Measurements from ENCODE around the gene TFF1. TPM values are rescaled to one million over a fixed set of nuclear protein-coding genes. Genes with fewer than 3 reads are reported as not detected.
"Not testable (repeated sequence)": the region's sequence is repeated elsewhere in the genome, so short reads cannot be mapped to it uniquely, and the experiment has no call there.

TFF1 gene
- total RNA-seq, 2 experiments from 2014 or later, result 1.1 TPM; not detected in 1

DNA sequence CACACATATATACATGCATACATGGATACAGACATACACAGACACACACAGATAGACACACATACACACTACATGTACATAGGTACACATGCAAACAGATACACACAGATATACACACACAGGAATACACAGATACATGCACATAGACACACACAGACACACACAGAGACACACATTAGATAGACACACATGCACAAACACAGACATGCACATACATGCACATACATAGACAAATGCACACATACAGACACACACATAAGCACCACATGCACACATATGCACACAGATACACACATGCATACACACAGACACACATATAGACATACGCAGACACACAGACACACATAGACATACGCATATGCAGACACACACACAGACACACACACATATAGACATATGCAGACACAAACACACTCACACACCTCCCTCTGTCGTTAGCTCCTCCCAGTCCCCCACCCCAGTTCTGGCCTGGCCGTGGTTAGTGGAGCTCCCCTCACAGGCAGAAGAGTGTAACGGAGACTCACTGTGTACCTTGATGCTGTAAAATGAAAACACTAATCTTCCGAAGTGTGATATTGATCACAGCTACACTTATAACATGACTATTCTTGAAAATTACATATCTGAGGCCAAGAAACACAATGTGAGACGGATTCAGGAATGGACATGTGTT is 45.0 kb upstream of the TFF1 start:
- H3K4me1 Mint-ChIP-seq (ENCODE audit: low read depth), result peaks cover 42% of the 10 kb centered on the region
- H3K9me3 Mint-ChIP-seq, result no peaks in the 10 kb centered on the region
- H3K27ac Mint-ChIP-seq, result no peak overlapping the region
- intact Hi-C loops (cut with micrococcal nuclease), result no loop called here
- H3K4me3 Mint-ChIP-seq, result no peak overlapping the region
- POLR2A ChIA-PET, result interaction anchor here (1.2 to 8.2 kb wide), 4 partner anchors 7 to 17 kb away, joined by 3 to 91 read pairs (median 18); partner anchors contain the start of gene UBASH3A
- DNase-seq (peak; percentile 72), ATAC-seq (peak; percentile 23)
- CTCF ChIA-PET, result interaction anchor here (0.6 to 2.6 kb wide), 6 partner anchors 11 to 227 kb away, joined by 3 to 9 read pairs (median 4); no protein-coding TSS in a partner anchor
- peaks cover 30% of the 10 kb centered on the region for H3K36me3 Mint-ChIP-seq (ENCODE audit: low read depth)
- TF ChIP-seq, protein P1, sequence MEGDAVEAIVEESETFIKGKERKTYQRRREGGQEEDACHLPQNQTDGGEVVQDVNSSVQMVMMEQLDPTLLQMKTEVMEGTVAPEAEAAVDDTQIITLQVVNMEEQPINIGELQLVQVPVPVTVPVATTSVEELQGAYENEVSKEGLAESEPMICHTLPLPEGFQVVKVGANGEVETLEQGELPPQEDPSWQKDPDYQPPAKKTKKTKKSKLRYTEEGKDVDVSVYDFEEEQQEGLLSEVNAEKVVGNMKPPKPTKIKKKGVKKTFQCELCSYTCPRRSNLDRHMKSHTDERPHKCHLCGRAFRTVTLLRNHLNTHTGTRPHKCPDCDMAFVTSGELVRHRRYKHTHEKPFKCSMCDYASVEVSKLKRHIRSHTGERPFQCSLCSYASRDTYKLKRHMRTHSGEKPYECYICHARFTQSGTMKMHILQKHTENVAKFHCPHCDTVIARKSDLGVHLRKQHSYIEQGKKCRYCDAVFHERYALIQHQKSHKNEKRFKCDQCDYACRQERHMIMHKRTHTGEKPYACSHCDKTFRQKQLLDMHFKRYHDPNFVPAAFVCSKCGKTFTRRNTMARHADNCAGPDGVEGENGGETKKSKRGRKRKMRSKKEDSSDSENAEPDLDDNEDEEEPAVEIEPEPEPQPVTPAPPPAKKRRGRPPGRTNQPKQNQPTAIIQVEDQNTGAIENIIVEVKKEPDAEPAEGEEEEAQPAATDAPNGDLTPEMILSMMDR (IDR thresholded peaks at IDR 0.05), result peak; percentile 19
- no peaks in the 10 kb centered on the region for H3K27me3 Mint-ChIP-seq

DNA sequence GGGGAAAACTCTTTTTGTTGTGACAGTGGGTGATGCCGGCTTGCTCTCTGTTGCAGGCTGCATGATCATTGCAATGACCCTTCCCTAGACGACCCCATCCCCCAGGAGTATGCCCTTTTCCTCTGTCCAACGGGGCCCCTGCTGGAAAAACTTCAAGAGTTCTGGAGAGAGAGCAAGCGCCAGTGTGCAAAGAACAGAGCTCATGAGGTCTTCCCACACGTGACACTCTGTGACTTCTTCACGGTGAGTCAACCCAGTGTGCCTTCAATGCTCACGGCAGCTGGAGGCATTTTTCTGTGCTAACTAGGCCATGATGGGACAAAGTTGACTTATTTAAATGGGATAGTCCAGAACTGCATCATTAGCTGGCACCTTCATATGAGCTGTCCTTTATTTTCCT is 43.0 kb upstream of the TFF1 start:
- DNase-seq (no peak), ATAC-seq (no peak)
- intact Hi-C loops (cut with micrococcal nuclease), result no loop called here
- Mint-ChIP-seq H3K27ac (no peak overlapping the region), H3K27me3 (no peaks in the 10 kb centered on the region), H3K9me3 (no peaks in the 10 kb centered on the region), H3K4me3 (peak overlapping the region; percentile 44), H3K4me1 (ENCODE audit: low read depth) (peaks cover 30% of the 10 kb centered on the region), H3K36me3 (ENCODE audit: low read depth) (peaks cover 43% of the 10 kb centered on the region)
- CTCF ChIA-PET, result interaction anchor here (0.9 to 1.9 kb wide), 4 partner anchors 12 to 17 kb away, joined by 3 to 7 read pairs (median 4); no protein-coding TSS in a partner anchor
- POLR2A ChIA-PET, result interaction anchor here (0.8 to 9.3 kb wide), 3 partner anchors 15 to 52 kb away, joined by 3 to 133 read pairs (median 3); no protein-coding TSS in a partner anchor
- TF ChIP-seq, protein P1 (IDR thresholded peaks at IDR 0.05), result no peak

DNA sequence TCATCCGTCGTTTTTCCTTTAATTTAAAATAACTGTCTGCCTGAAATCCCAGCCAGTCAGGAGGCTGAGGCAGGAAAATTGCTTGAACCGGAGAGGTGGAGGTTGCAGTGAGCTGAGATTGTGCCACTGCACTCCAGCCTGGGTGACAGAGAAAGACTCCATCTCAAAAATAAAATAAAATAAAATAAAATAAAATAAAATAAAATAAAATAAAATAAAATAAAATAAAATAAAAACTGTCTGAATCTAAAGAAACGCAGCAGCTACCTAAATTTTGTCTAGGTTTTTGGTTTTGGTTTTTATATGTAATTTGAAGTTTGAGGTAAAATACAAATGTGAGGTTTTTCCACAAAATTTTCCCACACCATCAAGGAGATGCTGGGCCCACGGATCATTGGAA is 42.4 kb upstream of the TFF1 start:
- H3K27me3 Mint-ChIP-seq; intact Hi-C loops (cut with micrococcal nuclease); ATAC-seq; H3K9me3 Mint-ChIP-seq; DNase-seq: not testable (repeated sequence)
- Mint-ChIP-seq H3K4me1 (ENCODE audit: low read depth) (peaks cover 30% of the 10 kb centered on the region), H3K36me3 (ENCODE audit: low read depth) (peaks cover 48% of the 10 kb centered on the region), H3K27ac (peak overlapping the region; percentile 93), H3K4me3 (peak overlapping the region; percentile 96)
- ChIA-PET CTCF (interaction anchor here (1.7 to 1.9 kb wide), 2 partner anchors 13 to 16 kb away, joined by 4 to 7 read pairs; no protein-coding TSS in a partner anchor), POLR2A (interaction anchor here (1.0 to 9.3 kb wide), 2 partner anchors 15 to 66 kb away, joined by 3 to 133 read pairs; no protein-coding TSS in a partner anchor)

DNA sequence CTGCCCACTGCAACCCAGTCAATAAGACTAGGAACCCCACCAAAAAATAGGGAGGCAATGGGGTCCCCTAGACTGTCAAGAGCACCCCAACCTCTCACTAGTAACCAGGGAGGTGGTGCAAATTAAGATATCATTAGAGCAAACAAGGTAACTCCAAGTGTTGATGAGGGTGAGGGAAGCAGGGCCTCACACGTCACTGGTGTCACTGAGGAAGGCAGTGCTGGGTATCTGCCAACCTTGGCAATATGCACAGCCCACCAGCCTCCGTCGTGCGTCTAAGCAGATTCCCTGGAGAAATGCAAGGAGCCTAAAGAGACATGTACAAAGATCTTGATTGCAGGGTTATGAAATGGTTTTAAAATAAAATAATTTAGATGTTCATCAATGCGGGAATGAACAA is 41.1 kb upstream of the TFF1 start:
- Mint-ChIP-seq H3K36me3 (ENCODE audit: low read depth) (peaks cover 59% of the 10 kb centered on the region), H3K27me3 (no peaks in the 10 kb centered on the region), H3K4me3 (peak overlapping the region; percentile 96), H3K27ac (peak overlapping the region; percentile 93), H3K4me1 (ENCODE audit: low read depth) (peaks cover 34% of the 10 kb centered on the region), H3K9me3 (no peaks in the 10 kb centered on the region)
- intact Hi-C loops (cut with micrococcal nuclease), result no loop called here
- ChIA-PET POLR2A (interaction anchor here (6.0 to 9.3 kb wide), 2 partner anchors 8 to 16 kb away, joined by 91 to 133 read pairs; no protein-coding TSS in a partner anchor), CTCF (interaction anchor here (1.9 kb wide), 1 partner anchor 14 kb away, joined by 7 read pairs; no protein-coding TSS in a partner anchor)
- ATAC-seq, result no peak
- TF ChIP-seq, protein P1 (IDR thresholded peaks at IDR 0.05), result no peak
- DNase-seq, result peak; percentile 50

DNA sequence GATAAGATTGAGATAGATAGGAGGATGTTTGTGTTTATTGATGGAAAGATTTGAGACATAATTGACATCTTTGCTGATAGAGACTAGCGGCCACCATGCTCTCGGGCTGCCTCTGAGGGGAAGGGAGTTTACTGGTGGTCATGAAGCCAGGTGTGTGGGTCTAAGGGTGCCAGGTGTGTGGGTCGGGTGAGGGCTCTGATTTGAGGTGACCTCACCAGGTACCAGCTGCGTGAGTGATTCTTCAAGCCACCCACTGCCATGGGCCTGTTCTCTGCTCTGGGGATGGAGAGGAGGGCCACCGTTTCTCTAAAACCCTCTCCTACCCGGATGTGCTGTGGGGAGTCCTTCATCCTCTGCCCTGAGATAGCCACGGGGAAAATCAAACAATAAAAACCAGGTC is 40.5 kb upstream of the TFF1 start:
- ChIA-PET POLR2A (interaction anchor here (1.0 to 9.3 kb wide), 5 partner anchors 9 to 34 kb away, joined by 4 to 133 read pairs (median 39); no protein-coding TSS in a partner anchor), CTCF (no interaction called here)
- ATAC-seq, result no peak
- intact Hi-C loops (cut with micrococcal nuclease), result no loop called here
- Mint-ChIP-seq H3K4me3 (peak overlapping the region; percentile 96), H3K27ac (peak overlapping the region; percentile 93), H3K9me3 (peaks cover 3% of the 10 kb centered on the region), H3K36me3 (ENCODE audit: low read depth) (peaks cover 64% of the 10 kb centered on the region), H3K27me3 (no peaks in the 10 kb centered on the region), H3K4me1 (ENCODE audit: low read depth) (peaks cover 38% of the 10 kb centered on the region)
- TF ChIP-seq, protein P1 (IDR thresholded peaks at IDR 0.05), result no peak
- DNase-seq, result peak; percentile 46
